WI38 (cell line): ENCODE data around the gene MYBPHL.

Source experiments
- H3K4me3 ChIP-seq: 2 replicates; pipeline ENCODE4 v1.5.1; 2011; ENCODE audit warnings: low read depth, mild to moderate bottlenecking, control low read depth, low read length
- CTCF ChIP-seq: IDR thresholded peaks from 2 replicates; pipeline ENCODE4 v1.5.1; 2012; ENCODE audit warnings: low read depth, mild to moderate bottlenecking, control low read depth, low read length

The MYBPHL gene

GRCh38 chr1:109261578-109261977 lies 45.2 kb downstream of the MYBPHL start:
- no peak overlapping the region for H3K4me3 ChIP-seq
- no peak for TF ChIP-seq CTCF

GRCh38 chr1:109261006-109261405 lies 45.8 kb downstream of the MYBPHL start:
- no peak for TF ChIP-seq CTCF

GRCh38 chr1:109259674-109260557 lies 46.9 kb downstream of the MYBPHL start:
- H3K4me3 ChIP-seq, result no peak overlapping the region
- TF ChIP-seq CTCF, result no peak

More at GRCh38 chr1:109261006-109261405, 45.8 kb downstream of the MYBPHL start:
- no peak overlapping the region for H3K4me3 ChIP-seq

GRCh38 chr1:109258481-109259466 lies 48.0 kb downstream of the MYBPHL start:
- no peak for TF ChIP-seq CTCF

GRCh38 chr1:109257682-109258421 lies 49.0 kb downstream of the MYBPHL start:
- no peak for TF ChIP-seq CTCF
- no peak overlapping the region for H3K4me3 ChIP-seq

More at GRCh38 chr1:109258481-109259466, 48.0 kb downstream of the MYBPHL start:
- no peak overlapping the region for H3K4me3 ChIP-seq

GRCh38 chr1:109256971-109257681 lies 49.7 kb downstream of the MYBPHL start:
- no peak overlapping the region for H3K4me3 ChIP-seq
- TF ChIP-seq CTCF, result no peak
